SKM-1 treated with dmso at 0.1 percent for 144 hours (cell line): ENCODE measurements around the gene CELF1.
"Not testable (repeated sequence)": the region's sequence is repeated elsewhere in the genome, so short reads cannot be mapped to it uniquely, and the experiment has no call there.

Experiments used
- DNase-seq: peaks from one replicate; lab custom pipeline; 2025; ENCODE audit not compliant: unreplicated experiment; lab: John Stamatoyannopoulos, UW

The CELF1 gene

GRCh38 chr11:47577460-47578041, 24.6 kb upstream of the CELF1 start:
- DNase-seq, result no peak

- no peak for DNase-seq
Observed at GRCh38 chr11:47573321-47573720, 20.4 kb upstream of the CELF1 start.

- no peak for DNase-seq
Observed at GRCh38 chr11:47572715-47573255, 19.9 kb upstream of the CELF1 start.

GRCh38 chr11:47571895-47572294, 19.0 kb upstream of the CELF1 start:
- DNase-seq, result no peak

- DNase-seq, result no peak
Observed at GRCh38 chr11:47571357-47571729, 18.4 kb upstream of the CELF1 start.

GRCh38 chr11:47570651-47571356, 17.9 kb upstream of the CELF1 start:
- no peak for DNase-seq

- no peak for DNase-seq
Observed at GRCh38 chr11:47569646-47570045, 16.7 kb upstream of the CELF1 start.

GRCh38 chr11:47566149-47566698, 13.3 kb upstream of the CELF1 start:
- no peak for DNase-seq

- peak; percentile 9 for DNase-seq
Observed at GRCh38 chr11:47565340-47566148, 12.6 kb upstream of the CELF1 start, which contains the start of gene PTPMT1. PTPMT1 (plus strand) TSS chr11:47565599; CDS start chr11:47565623, 24 bp downstream.

- DNase-seq, result no peak
Observed at GRCh38 chr11:47564933-47565339, 12.0 kb upstream of the CELF1 start.

- DNase-seq, result not testable (repeated sequence)
Observed at GRCh38 chr11:47564366-47564765, 11.4 kb upstream of the CELF1 start.

- not testable (repeated sequence) for DNase-seq
Observed at GRCh38 chr11:47562393-47562792, 9.5 kb upstream of the CELF1 start.

- no peak for DNase-seq
Observed at GRCh38 chr11:47560426-47560825, 7.5 kb upstream of the CELF1 start.

GRCh38 chr11:47558695-47559094, 5.8 kb upstream of the CELF1 start:
- DNase-seq, result no peak

- not testable (repeated sequence) for DNase-seq
Observed at GRCh38 chr11:47557004-47557403, 4.1 kb upstream of the CELF1 start.

GRCh38 chr11:47553406-47553743, 443 bp upstream of the CELF1 start:
- DNase-seq, result no peak

GRCh38 chr11:47552056-47552565, 821 bp downstream of the CELF1 start:
- no peak for DNase-seq

- no peak for DNase-seq
Observed at GRCh38 chr11:47551086-47551485, 1.8 kb downstream of the CELF1 start.

GRCh38 chr11:47550288-47551047, 2.5 kb downstream of the CELF1 start:
- DNase-seq, result no peak

GRCh38 chr11:47546274-47546673, 6.7 kb downstream of the CELF1 start:
- DNase-seq, result not testable (repeated sequence)

GRCh38 chr11:47545298-47545697, 7.6 kb downstream of the CELF1 start:
- no peak for DNase-seq
